ENCODE data around the gene RERG.

The RERG gene

GRCh38 chr12:15220915-15221885 lies at the start of gene RERG (continued):
- TF ChIP-seq ZNF23 (tag by site-specific recombination; IDR thresholded peaks at IDR 0.05; ENCODE audit: borderline replicate concordance), result no peak
- no peak for TF ChIP-seq ZNF362 (tag by site-specific recombination; IDR thresholded peaks at IDR 0.05)
- TF ChIP-seq WT1 (tag by site-specific recombination; IDR thresholded peaks at IDR 0.05), result no peak
- TF ChIP-seq ZNF792 (tag by site-specific recombination; IDR thresholded peaks at IDR 0.05), result no peak
- peak; percentile 72 for TF ChIP-seq PATZ1 (tag by site-specific recombination; IDR thresholded peaks at IDR 0.05)
- no peak for TF ChIP-seq ZNF426 (tag by site-specific recombination; IDR thresholded peaks at IDR 0.05)
- TF ChIP-seq ZNF549 (tag by site-specific recombination; IDR thresholded peaks at IDR 0.05), result no peak
- TF ChIP-seq SETDB1 (IDR thresholded peaks at IDR 0.05; ENCODE audit: insufficient read length, low read length), result no peak
- no peak for TF ChIP-seq ZNF548 (tag by site-specific recombination; IDR thresholded peaks at IDR 0.05)
- peak; percentile 32; the same call in 1 of the 2 replicates for TF ChIP-seq ZBTB8A (tag by site-specific recombination; IDR thresholded peaks at IDR 0.05)
- TF ChIP-seq ZNF174 (tag by site-specific recombination; IDR thresholded peaks at IDR 0.05), result no peak
- no peak for TF ChIP-seq ZNF777 (tag by site-specific recombination; IDR thresholded peaks at IDR 0.05; ENCODE audit: borderline replicate concordance)
- no peak for TF ChIP-seq GFI1B (tag by site-specific recombination; IDR thresholded peaks at IDR 0.05)
- TF ChIP-seq ZSCAN16 (tag by site-specific recombination; IDR thresholded peaks at IDR 0.05), result peak; percentile 51; the same call in 1 of the 2 replicates
- TF ChIP-seq ZSCAN23 (tag by site-specific recombination; IDR thresholded peaks at IDR 0.05), result no peak
- no peak for TF ChIP-seq ZNF202 (tag by site-specific recombination; IDR thresholded peaks at IDR 0.05; ENCODE audit: borderline replicate concordance)
- TF ChIP-seq ZBTB17 (tag by site-specific recombination; IDR thresholded peaks at IDR 0.05), result peak; percentile 91
- no peak for TF ChIP-seq ZNF146 (tag by site-specific recombination; IDR thresholded peaks at IDR 0.05)
- TF ChIP-seq SP3 (tag by site-specific recombination; IDR thresholded peaks at IDR 0.05), result no peak
- TF ChIP-seq ZNF404 (tag by site-specific recombination; IDR thresholded peaks at IDR 0.05), result no peak
- no peak for TF ChIP-seq ZNF621 (tag by site-specific recombination; IDR thresholded peaks at IDR 0.05)
- TF ChIP-seq ATF2 (tag by site-specific recombination; IDR thresholded peaks at IDR 0.05; ENCODE audit: low read depth), result no peak
- TF ChIP-seq ZNF660 (tag by site-specific recombination; IDR thresholded peaks at IDR 0.05), result peak; percentile 76; the same call in 1 of the 2 replicates
- no peak for TF ChIP-seq HOXC10 (CRISPR knock-in tag; IDR thresholded peaks at IDR 0.05)
- TF ChIP-seq ZNF266 (tag by site-specific recombination; IDR thresholded peaks at IDR 0.05; ENCODE audit: low read depth), result no peak
- no peak for TF ChIP-seq ZNF211 (tag by site-specific recombination; IDR thresholded peaks at IDR 0.05; ENCODE audit: low read depth)
- no peak for TF ChIP-seq ZFP41 (tag by site-specific recombination; IDR thresholded peaks at IDR 0.05; ENCODE audit: borderline replicate concordance)
- TF ChIP-seq ZNF560 (tag by site-specific recombination; IDR thresholded peaks at IDR 0.05; ENCODE audit: borderline replicate concordance), result no peak
- no peak for TF ChIP-seq PRDM6 (tag by site-specific recombination; IDR thresholded peaks at IDR 0.05)
- TF ChIP-seq ZNF394 (tag by site-specific recombination; IDR thresholded peaks at IDR 0.05; ENCODE audit: borderline replicate concordance), result no peak
- peak; percentile 54; the same call in 1 of the 2 replicates for TF ChIP-seq ZNF843 (tag by site-specific recombination; IDR thresholded peaks at IDR 0.05)
- peak; percentile 73 for TF ChIP-seq ZBTB26 (tag by site-specific recombination; optimal IDR thresholded peaks at IDR 0.05)

All from HEK293 (cell line).